ENCODE measurements around the gene MCAT.

The MCAT gene

GRCh38 chr22:43172191-43172590 lies 29.0 kb upstream of the MCAT start:
- DNase-seq, result no peak

DNA sequence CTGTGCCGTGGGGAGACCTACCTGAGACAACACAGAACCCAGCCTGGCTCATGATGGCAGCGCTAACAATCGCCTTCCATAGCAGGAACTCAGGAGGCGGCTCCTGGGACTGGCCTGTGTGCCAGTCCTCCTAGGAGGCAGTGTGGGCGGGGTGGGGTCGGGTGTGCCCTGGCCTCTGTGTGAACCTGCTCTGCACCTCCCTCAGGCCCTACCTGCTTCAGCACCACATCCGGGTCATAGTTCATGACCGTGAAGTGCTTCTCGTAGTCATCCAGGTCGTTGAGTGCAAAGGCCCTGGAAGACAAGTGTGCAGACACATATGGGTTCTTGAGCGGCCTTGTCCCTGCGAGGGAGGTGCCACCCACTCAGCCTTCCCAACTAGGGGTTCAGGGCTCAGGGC lies 28.4 kb upstream of the MCAT start:
- DNase-seq, result no peak

GRCh38 chr22:43171019-43171491 lies 27.9 kb upstream of the MCAT start:
- no peak for DNase-seq

- DNase-seq, result no peak
Observed at GRCh38 chr22:43170131-43170480, 26.9 kb upstream of the MCAT start.

- no peak for DNase-seq
Observed at GRCh38 chr22:43169310-43170130, 26.3 kb upstream of the MCAT start.

DNA sequence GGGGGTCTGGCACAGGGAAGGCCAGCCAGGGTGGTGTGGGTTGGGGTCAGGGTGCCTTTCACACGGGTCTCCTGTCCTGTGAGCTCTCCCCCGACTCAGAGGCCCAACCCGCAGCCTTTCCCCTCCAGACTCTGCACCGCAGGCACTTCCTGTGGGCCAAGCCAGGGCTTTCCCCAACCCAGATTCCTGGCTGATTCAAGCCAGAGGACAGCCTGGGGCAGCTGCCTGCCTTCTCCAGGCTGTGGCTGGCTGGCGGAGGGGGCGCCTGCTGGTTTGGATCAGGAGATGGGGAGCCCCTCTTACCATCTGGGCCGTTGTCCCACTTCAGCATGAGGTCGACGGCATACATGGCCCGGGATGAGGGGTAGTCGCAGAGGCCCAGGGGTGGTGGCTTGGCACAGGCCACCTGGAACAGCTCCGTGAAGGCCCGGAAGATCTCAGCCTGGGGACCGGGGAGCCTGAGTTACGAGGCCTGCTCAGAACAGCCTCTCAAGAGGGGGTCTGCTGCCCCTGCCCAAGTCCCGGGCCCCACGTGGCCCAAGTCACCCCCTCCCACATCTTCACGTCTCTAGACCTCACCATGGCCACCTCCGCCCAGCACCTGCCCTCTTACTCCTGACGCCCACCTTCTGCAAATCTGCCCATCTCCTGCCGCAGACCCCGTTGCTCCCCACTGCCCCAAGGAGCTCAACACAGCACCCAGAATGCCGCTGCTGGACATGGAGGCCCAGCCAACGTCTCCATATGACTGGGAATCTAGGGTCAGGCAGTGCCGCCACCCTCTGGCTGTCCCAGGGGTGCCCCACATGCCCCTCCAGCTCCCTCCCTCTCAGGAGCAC lies 25.5 kb upstream of the MCAT start:
- DNase-seq, result no peak

- DNase-seq, result no peak
Observed at GRCh38 chr22:43167001-43167589, 23.9 kb upstream of the MCAT start.

DNA sequence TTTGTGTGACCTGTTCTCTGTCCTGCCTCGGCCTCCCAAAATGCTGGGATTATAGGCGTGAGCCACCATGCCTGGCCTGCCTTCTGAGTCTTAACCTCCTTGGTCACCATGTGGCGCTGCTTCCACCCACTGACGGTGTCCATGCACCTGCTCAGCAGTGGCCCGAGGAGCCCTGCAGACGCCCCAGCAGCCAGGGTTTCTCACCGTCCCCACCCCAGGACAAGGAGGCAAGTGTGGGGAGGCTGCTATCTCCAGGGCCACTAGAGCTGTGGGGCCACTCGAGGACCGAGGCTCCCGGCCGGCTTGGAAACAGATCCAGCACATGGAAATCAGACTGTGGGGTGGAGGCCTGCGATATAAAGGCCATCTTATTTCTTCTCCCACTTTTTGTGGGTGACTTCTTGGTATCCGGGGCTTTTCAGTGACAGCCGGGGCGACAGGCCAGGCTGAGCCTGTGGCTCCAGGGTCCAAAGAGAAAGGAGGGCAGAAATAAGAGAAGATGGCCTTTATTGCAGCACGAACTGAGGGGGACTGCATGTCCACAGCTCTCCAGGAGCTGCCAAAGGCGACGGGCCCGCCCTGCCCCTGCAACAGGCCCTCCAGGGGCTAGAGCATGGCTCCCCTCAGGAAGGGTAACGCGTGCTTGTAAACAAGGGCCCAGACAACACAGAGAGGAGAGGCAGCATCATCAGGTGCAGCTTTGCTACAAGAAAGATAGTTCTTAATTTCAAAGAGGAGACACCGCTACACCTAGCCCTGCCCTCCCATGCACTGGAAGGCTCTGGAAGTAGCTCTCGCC lies 23.1 kb upstream of the MCAT start:
- no peak for DNase-seq

- no peak for DNase-seq
Observed at GRCh38 chr22:43164636-43165035, 21.4 kb upstream of the MCAT start.

DNA sequence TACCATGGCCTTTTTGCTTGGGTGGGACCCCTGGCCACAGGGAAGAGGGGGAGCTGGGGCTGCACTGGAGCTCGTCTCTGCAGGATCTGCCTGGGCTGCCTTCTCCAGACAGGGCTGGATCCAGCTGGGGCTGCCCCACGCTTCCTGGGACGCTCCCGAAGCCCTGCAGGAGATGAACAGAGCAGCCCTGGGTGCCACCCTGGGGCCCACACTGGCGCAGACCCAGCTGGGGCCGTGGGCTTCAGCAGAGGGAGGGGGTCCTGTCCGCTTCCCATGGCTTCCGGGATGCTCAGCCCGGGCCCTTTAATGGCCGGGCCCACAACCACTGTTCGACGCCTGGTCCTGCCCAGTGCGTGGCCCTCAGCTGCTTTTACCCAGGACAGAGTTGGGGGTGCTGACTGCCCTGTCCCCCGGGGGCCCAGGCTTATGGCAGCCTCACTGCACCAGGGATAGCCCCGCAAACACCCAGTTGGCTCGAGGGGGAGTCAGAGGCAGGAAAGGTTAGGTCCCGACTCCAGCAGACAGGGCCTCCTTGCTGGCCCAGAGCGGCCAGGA lies 20.1 kb upstream of the MCAT start:
- no peak for DNase-seq

DNA sequence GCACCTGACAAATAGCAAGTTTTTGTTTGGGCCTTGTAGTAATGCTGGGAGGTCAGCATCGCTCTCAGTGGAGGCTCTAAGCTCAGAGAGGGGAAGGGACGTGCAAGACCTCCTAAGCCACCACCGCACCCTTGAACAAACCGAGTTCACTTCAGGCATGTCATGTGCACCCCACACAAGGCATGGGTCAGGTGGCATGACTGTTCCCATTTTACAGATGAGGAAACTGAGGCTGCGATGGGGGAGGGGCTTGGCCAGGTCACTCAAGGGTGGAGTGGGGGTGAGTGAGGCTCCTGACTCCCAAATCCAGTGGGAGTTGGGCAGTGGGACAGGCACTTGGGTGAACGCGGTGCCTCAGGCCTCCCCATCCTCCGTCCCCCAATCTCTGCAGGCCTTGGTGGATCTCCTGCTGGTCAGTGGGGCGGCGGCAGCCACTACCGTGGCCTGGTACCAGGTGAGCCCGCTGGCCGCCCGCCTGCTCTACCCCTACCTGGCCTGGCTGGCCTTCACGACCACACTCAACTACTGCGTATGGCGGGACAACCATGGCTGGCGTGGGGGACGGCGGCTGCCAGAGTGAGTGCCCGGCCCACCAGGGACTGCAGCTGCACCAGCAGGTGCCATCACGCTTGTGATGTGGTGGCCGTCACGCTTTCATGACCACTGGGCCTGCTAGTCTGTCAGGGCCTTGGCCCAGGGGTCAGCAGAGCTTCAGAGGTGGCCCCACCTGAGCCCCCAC lies 19.4 kb upstream of the MCAT start:
- DNase-seq, result no peak

DNA sequence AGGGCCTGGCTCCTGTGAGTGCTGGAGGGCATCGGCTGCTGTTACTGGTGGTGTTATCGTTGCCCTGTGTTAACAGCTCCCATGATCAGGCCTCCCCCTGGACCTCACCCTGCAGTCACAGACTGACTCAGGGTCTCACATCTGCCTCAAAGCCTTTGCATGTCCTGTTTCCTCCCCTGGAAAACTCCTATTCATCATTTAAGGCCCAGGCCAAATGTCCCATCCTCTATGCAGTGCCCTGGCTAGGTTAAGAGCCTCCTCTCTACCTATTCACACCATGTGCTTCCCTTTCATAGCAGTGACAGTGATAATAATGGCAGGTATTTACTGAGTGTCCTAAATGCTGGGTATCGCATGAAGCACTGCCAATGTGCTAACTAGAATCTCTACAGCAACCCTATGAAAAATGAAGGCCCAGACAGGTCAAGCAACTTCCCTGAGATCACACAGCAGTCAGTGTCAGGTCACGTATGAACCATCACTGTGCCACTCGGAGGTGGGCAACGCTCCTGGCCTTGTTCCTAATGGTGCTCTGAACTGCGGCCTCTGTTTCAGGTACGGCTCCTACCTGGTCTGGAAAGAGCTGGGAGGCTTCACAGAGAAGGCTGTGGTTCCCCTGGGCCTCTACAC lies 17.4 kb upstream of the MCAT start:
- no peak for DNase-seq

GRCh38 chr22:43159484-43160178 lies 16.4 kb upstream of the MCAT start:
- no peak for DNase-seq

DNA sequence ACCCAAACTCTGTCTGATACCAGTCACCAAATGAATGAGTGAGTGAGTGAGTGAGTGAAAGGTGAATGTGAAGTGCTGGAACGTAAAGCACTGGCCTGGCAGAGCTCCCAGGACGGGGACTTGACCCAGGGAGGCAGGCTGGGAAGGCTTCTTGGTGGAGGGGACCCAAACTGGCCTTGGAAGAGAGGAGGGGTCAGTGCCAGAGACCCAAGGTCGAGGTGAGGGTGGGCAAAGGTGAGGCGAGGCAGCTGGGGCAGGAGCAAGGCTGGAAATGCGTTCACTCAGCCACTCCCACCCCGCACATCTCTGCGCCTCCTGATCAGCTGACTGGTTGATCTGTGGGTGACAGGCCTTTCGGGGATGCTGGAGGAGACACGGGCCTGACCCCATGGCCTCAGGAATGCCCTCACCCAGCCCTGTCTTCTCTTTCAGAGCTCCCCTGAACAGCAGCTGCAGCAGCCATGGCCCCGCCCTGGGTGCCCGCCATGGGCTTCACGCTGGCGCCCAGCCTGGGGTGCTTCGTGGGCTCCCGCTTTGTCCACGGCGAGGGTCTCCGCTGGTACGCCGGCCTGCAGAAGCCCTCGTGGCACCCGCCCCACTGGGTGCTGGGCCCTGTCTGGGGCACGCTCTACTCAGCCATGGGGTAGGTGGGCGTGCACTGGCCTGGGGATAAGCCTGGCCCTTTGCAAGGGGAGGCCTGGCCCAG lies 15.7 kb upstream of the MCAT start:
- DNase-seq, result no peak

GRCh38 chr22:43157874-43158546 lies 14.8 kb upstream of the MCAT start:
- no peak for DNase-seq

- DNase-seq, result no peak
Observed at GRCh38 chr22:43156413-43156812, 13.2 kb upstream of the MCAT start.

- no peak for DNase-seq
Observed at GRCh38 chr22:43155789-43156188, 12.6 kb upstream of the MCAT start.

GRCh38 chr22:43154887-43155536 lies 11.8 kb upstream of the MCAT start:
- DNase-seq, result no peak

- no peak for DNase-seq
Observed at GRCh38 chr22:43153899-43154298, 10.7 kb upstream of the MCAT start.

Data from CD4-positive, alpha-beta T cell treated with Interleukin-6 for 4 hours (primary cell).